GM04503 (cell line): Measurements from ENCODE around the gene CFAP54.
"Not testable (repeated sequence)": the region's sequence is repeated elsewhere in the genome, so short reads cannot be mapped to it uniquely, and the experiment has no call there.

Source experiments
- DNase-seq: peaks from one replicate; pipeline ENCODE4 v3.0.0-alpha.2; 2012; ENCODE audit warnings: low read depth

CFAP54 gene

DNA sequence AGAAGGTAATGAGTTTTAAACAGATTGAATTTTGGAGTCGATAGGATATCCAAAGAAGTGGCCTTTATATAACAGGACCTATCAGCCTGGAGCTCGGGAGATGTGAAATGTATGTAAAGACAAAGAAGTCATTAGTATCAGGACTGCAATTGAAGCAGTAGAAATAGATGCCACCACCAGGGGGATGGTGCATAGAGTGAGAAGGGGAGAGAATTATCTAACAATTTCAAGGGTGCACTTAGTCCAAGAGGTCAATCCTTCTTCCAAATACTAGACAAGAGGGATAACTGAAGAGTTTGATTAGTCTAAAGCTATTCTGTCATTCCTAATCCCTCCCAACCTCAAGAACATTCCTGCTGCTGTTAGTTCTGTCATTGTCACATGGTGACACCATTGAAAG, 127.8 kb downstream of the CFAP54 start:
- no peak for DNase-seq

DNA sequence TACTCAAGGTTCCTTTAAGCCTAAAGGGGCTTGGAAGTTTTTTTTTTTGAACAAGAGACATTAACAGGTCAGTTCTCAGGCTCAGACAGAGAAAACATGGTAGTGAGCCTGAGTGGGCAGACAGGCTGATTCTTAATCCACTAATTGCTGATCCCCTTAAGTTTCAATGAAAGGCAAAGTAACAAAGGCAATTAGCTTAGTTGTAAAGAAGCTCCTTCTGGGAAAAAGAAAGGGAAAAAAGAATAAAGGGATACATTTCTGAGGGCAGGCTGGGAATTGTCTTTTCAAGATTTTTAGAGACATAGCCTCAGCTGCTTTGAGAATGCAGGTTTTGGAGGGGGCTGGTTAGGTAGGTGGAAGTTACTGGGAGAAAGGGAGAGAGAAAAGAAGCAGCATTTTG, 133.8 kb downstream of the CFAP54 start:
- DNase-seq = no peak

DNA sequence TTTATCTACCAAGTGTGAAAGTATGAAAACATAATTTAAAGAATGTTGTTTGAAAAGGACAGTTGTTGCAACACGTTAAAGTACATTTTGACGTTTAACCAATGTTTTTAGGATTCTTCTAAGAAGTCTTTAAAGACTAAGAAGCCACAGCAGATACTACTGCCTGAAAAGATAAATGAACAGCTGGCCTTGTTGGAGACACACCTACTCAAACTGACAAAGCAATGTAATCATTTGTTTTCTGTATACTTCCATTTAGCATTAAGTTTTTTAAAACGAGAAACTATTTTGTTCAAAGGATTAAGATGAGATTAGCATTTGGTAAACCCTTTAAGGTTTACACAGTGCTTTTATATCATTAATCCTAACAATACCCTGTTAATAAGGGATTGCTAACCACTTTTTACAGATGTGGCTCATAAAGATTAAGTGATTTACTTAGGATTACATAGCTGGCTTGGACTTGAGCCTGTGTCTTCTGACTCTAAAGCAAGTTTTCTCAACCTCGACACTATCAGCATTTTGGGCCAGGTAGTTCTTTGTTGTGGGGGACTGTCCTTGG, 134.4 kb downstream of the CFAP54 start:
- no peak for DNase-seq

DNA sequence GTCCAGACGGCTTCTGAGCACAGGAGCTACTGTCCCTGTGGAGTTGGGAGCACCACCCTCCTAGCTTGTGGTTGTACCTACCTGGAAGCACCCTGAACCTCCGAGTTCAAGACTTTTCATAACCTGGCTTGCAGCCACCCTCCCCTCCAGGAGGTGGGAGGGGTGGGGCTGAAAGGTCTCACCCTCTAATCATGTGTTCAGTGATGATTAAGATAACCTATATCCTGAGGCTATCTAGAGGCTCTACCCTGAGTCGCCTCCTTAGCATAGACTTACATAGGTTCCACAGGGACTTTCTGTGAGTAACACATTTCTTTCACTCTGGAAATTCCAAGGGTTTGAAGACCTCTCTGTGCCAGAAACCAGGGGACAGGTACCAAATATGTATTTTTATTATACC, 146.5 kb downstream of the CFAP54 start:
- no peak for DNase-seq

DNA sequence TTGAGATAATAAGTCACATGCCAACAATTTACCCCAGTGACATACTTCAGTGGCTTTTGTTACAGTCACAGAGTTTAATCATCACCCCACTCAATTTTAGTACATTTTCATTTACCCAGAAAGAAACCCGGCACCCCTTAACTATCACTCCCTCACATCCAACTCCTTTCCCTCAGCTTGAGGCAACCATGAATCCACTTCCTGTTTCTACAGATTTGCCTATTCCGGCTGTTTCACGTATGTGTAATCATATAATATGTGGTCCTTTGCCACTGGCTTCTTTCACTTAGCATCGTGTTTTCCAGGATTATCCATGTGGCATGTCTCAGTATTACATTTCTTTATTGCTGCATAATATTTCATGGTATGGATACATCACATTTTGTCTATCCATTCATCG, 147.5 kb downstream of the CFAP54 start:
- DNase-seq = no peak

DNA sequence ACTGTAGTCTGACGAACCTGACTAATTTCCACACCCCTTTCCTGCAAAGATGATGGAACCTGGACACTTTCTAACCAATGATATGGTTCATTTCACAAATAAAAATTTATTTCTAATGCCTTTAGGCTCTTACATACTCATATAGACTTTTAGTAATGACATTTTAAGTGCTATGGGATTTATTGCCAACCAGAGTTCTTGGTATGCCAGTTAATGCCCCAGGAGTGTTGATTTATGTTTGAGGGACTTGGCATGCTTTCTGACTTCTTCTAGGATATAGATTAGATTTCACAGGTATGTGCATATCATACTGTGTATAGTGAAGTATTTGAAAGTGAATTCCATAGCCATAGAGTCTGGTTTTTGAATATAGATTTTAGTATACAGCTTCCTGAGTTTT, 159.5 kb downstream of the CFAP54 start:
- DNase-seq = no peak

GRCh38 chr12:96652870-96653269, 163.5 kb downstream of the CFAP54 start:
- DNase-seq = no peak

GRCh38 chr12:96658075-96658474, 168.7 kb downstream of the CFAP54 start:
- DNase-seq = no peak

- DNase-seq = no peak
Observed at GRCh38 chr12:96669786-96670185, 180.4 kb downstream of the CFAP54 start.

DNA sequence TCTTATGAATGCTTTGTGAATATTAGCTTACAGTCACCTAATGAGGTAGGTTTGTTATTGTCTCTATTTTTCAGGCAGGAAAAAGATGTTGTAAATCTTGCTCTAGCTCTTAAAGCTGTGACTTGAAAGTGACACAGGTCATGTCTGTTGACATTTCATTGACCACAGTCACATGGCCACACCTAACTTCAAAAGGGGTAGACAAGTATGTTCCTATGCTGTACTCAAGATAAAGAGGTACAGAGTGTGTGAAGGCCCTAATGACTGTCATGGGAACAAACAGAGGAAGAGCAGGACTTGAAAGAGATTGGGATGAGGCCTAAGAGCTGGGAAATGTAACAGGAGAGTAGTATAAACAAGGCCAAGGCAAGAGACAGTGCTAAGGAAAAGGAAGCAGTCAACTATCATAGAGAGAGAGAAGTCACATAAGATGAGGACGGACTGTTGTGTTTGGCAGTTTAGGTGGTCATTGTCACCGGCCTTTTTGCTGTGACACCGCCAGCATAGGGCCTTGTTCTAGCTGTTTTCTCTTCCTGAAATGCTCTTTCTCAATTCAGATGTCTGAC, 181.0 kb downstream of the CFAP54 start:
- DNase-seq = no peak

- DNase-seq = not testable (repeated sequence)
Observed at GRCh38 chr12:96675519-96675918, 186.1 kb downstream of the CFAP54 start.

- no peak for DNase-seq
Observed at GRCh38 chr12:96677363-96677762, 188.0 kb downstream of the CFAP54 start.

- no peak for DNase-seq
Observed at GRCh38 chr12:96687719-96688118, 198.3 kb downstream of the CFAP54 start.

DNA sequence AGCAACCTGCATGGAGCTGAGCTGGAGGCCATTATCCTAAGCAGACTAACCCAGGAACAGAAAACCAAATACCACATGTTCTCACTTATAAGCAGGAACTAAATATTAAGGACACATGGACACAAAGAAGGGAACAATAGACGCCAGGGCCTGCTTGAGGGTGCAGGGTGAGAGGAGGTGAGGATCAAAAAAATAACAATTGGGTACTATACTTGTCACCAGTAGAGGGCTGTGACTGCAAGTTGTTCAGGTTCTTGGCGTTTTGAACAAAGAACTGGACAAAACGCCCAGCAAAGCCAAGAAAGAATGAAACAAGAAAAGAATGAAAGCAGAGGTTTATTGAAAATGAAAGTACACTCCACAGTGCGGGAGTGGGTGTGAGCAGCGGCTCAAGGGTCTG, 209.1 kb downstream of the CFAP54 start:
- no peak for DNase-seq

GRCh38 chr12:96698965-96699364, 209.6 kb downstream of the CFAP54 start:
- no peak for DNase-seq

GRCh38 chr12:96701856-96702255, 212.5 kb downstream of the CFAP54 start:
- no peak for DNase-seq

GRCh38 chr12:96710127-96710745, 220.9 kb downstream of the CFAP54 start:
- no peak for DNase-seq

DNA sequence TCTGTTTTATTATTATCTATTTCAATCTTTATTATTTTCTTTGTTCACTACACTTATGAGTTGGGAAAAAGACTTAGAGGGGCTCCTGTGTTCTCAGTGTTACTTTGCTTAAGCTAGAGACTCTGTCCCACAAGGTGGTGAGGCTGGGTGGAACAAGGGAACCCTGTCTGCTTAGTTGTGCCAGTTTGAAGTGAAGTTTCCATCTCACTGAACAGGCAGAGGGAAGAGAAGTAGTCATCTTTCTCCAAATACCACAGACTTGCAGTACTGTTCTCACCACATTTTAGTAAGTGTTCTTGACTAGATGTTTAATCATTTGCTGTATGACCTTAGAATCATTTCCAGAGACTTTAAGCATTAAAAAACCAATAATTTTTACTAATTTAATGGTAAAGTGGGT, 222.0 kb downstream of the CFAP54 start:
- no peak for DNase-seq

- DNase-seq = no peak
Observed at GRCh38 chr12:96714199-96714598, 224.8 kb downstream of the CFAP54 start.

DNA sequence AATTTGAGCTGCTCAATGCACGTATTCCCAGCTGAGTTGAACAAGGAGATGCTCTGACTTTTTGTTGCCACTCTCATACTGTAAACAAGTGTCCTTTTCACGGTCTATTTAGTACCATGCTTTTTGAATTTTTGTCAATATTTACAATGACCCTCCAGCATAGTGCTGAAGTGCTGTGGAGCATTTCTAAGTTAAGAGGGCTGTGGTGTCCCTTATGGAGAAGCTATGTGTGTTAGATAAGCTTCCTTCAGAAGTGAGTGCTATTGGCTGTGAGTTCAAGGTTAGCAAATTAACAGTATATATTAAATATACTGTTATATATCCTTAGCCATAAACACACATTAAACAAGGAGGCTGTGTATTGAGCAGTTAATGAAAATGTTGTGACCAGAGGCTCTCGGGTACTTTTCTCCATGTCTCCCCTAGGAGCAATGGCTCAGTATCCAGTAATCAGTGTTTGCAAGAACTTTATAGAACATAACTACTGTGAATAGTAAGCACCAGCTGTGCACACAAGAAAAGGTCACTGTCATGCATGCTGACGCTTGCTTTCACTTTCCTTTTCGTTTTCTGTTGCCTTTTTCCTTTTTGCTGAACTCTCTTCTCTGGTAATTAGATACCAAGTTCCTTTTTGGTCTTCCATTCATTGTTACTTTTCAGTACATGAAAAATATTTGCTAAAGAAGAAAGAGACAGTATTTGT, 230.4 kb downstream of the CFAP54 start:
- DNase-seq = no peak

GRCh38 chr12:96720363-96720705, 231.0 kb downstream of the CFAP54 start:
- DNase-seq = no peak

- DNase-seq = not testable (repeated sequence)
Observed at GRCh38 chr12:96729466-96729865, 240.1 kb downstream of the CFAP54 start.

- DNase-seq = no peak
Observed at GRCh38 chr12:96729886-96730285, 240.5 kb downstream of the CFAP54 start.

GRCh38 chr12:96743606-96744005, 254.2 kb downstream of the CFAP54 start:
- no peak for DNase-seq
